ENCODE data around the gene MDM2.

GRCh38 chr12:68780731-68781130 lies 27.2 kb upstream of the MDM2 start:
- TF ChIP-seq CTCF (IDR thresholded peaks at IDR 0.05) (no peak), POLR2A (IDR thresholded peaks at IDR 0.05) (no peak), POLR2AphosphoS5 (IDR thresholded peaks at IDR 0.05) (no peak)
